Measurements from ENCODE around the gene GALNTL6. TPM values are rescaled to one million over a fixed set of nuclear protein-coding genes. Genes with fewer than 3 reads are reported as not detected.

Gene GALNTL6
- total RNA-seq, 6 donors from 2014 or later = 0.26 to 18.9 TPM; not detected in 4

- WGBS, 2 donors = 79 to 80% methylated on average over 6 of the region's 6 CpGs
- H3K4me1 ChIP-seq = no peaks in the 10 kb centered on the region
- no peak overlapping the region for H3K27ac ChIP-seq
- H3K36me3 ChIP-seq = no peaks in the 10 kb centered on the region
- TF ChIP-seq, protein P1, sequence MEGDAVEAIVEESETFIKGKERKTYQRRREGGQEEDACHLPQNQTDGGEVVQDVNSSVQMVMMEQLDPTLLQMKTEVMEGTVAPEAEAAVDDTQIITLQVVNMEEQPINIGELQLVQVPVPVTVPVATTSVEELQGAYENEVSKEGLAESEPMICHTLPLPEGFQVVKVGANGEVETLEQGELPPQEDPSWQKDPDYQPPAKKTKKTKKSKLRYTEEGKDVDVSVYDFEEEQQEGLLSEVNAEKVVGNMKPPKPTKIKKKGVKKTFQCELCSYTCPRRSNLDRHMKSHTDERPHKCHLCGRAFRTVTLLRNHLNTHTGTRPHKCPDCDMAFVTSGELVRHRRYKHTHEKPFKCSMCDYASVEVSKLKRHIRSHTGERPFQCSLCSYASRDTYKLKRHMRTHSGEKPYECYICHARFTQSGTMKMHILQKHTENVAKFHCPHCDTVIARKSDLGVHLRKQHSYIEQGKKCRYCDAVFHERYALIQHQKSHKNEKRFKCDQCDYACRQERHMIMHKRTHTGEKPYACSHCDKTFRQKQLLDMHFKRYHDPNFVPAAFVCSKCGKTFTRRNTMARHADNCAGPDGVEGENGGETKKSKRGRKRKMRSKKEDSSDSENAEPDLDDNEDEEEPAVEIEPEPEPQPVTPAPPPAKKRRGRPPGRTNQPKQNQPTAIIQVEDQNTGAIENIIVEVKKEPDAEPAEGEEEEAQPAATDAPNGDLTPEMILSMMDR (IDR thresholded peaks at IDR 0.05) = no peak
- TF ChIP-seq EP300 (IDR thresholded peaks at IDR 0.05) (no peak), POLR2AphosphoS5 (IDR thresholded peaks at IDR 0.05) (no peak), POLR2A (IDR thresholded peaks at IDR 0.05) (no peak)
- DNase-seq (no peak), ATAC-seq (ENCODE audit: low FRiP score in 2 of 2) (no peak)
- H3K9me3 ChIP-seq = no peaks in the 10 kb centered on the region
- H3K27me3 ChIP-seq = no peaks in the 10 kb centered on the region
- no peak overlapping the region for H3K4me3 ChIP-seq
These were observed 283.6 kb downstream of the GALNTL6 start for GRCh38 chr4:172096786-172097185.

- H3K4me1 ChIP-seq = no peaks in the 10 kb centered on the region
- TF ChIP-seq POLR2A (IDR thresholded peaks at IDR 0.05) (no peak), EP300 (IDR thresholded peaks at IDR 0.05) (no peak), POLR2AphosphoS5 (IDR thresholded peaks at IDR 0.05) (no peak)
- TF ChIP-seq, protein P1 (IDR thresholded peaks at IDR 0.05) = no peak
- DNase-seq = no peak
- H3K36me3 ChIP-seq = no peaks in the 10 kb centered on the region
- no peaks in the 10 kb centered on the region for H3K27me3 ChIP-seq
- no peak for ATAC-seq (ENCODE audit: low FRiP score in 2 of 2)
- no peaks in the 10 kb centered on the region for H3K9me3 ChIP-seq
- H3K27ac ChIP-seq = no peak overlapping the region
- WGBS, 2 donors = 57 to 66% methylated on average over 2 of the region's 2 CpGs
- H3K4me3 ChIP-seq = no peak overlapping the region
These were observed 286.2 kb downstream of the GALNTL6 start for GRCh38 chr4:172099376-172099775.

GRCh38 chr4:172103456-172103855 is 290.3 kb downstream of the GALNTL6 start:
- no peak for DNase-seq
- WGBS, 2 donors = 96 to 100% methylated on average over 1 of the region's 1 CpG

GRCh38 chr4:172104539-172104938 is 291.3 kb downstream of the GALNTL6 start:
- DNase-seq (no peak), ATAC-seq (ENCODE audit: low FRiP score in 2 of 2) (no peak)
- no peak overlapping the region for H3K27ac ChIP-seq
- 68 to 82% methylated on average over 2 of the region's 2 CpGs for WGBS, 2 donors
- H3K36me3 ChIP-seq = no peaks in the 10 kb centered on the region
- no peaks in the 10 kb centered on the region for H3K9me3 ChIP-seq
- H3K4me1 ChIP-seq = no peaks in the 10 kb centered on the region
- H3K4me3 ChIP-seq = no peak overlapping the region
- H3K27me3 ChIP-seq = no peaks in the 10 kb centered on the region
- TF ChIP-seq POLR2A (IDR thresholded peaks at IDR 0.05) (no peak), EP300 (IDR thresholded peaks at IDR 0.05) (no peak)
- TF ChIP-seq, protein P1 (IDR thresholded peaks at IDR 0.05) = no peak

More at GRCh38 chr4:172103456-172103855, 290.3 kb downstream of the GALNTL6 start:
- no peak for ATAC-seq (ENCODE audit: low FRiP score in 2 of 2)
- H3K9me3 ChIP-seq = no peaks in the 10 kb centered on the region
- H3K4me3 ChIP-seq = no peak overlapping the region
- no peaks in the 10 kb centered on the region for H3K27me3 ChIP-seq
- H3K27ac ChIP-seq = no peak overlapping the region
- no peaks in the 10 kb centered on the region for H3K36me3 ChIP-seq
- no peak for TF ChIP-seq POLR2A (IDR thresholded peaks at IDR 0.05)
- TF ChIP-seq POLR2AphosphoS5 (IDR thresholded peaks at IDR 0.05) = no peak
- TF ChIP-seq EP300 (IDR thresholded peaks at IDR 0.05) = no peak
- TF ChIP-seq, protein P1 (IDR thresholded peaks at IDR 0.05) = no peak
- H3K4me1 ChIP-seq = no peaks in the 10 kb centered on the region

GRCh38 chr4:172105918-172106317 is 292.7 kb downstream of the GALNTL6 start:
- H3K9me3 ChIP-seq = no peaks in the 10 kb centered on the region
- ATAC-seq (ENCODE audit: low FRiP score in 2 of 2) = no peak
- no peak overlapping the region for H3K4me3 ChIP-seq
- WGBS, 2 donors = 58 to 67% methylated on average over 1 of the region's 1 CpG
- H3K36me3 ChIP-seq = no peaks in the 10 kb centered on the region
- DNase-seq = no peak
- no peak overlapping the region for H3K27ac ChIP-seq
- H3K27me3 ChIP-seq = no peaks in the 10 kb centered on the region
- no peaks in the 10 kb centered on the region for H3K4me1 ChIP-seq
- no peak for TF ChIP-seq POLR2AphosphoS5 (IDR thresholded peaks at IDR 0.05)
- no peak for TF ChIP-seq EP300 (IDR thresholded peaks at IDR 0.05)
- TF ChIP-seq, protein P1 (IDR thresholded peaks at IDR 0.05) = no peak
- TF ChIP-seq POLR2A (IDR thresholded peaks at IDR 0.05) = no peak
